ENCODE data around the gene ZBED4.

Gene ZBED4

GRCh38 chr22:49825944-49826602 lies 27.6 kb upstream of the ZBED4 start:
- peak; percentile 45 to 51 (median 46) for DNase-seq (ENCODE audit: low read depth in 2 of 3, low spot score in 2 of 3)

- DNase-seq (ENCODE audit: low read depth in 2 of 3, low spot score in 2 of 3): no peak
Observed at GRCh38 chr22:49826603-49827270, 26.9 kb upstream of the ZBED4 start.

- no peak for DNase-seq (ENCODE audit: low read depth in 2 of 3, low spot score in 2 of 3)
Observed at GRCh38 chr22:49827271-49827852, 26.3 kb upstream of the ZBED4 start.

- DNase-seq (ENCODE audit: low read depth in 2 of 3, low spot score in 2 of 3): peak in 2 of 3 experiments; percentile 23 to 31
Observed at GRCh38 chr22:49827853-49828598, 25.6 kb upstream of the ZBED4 start, which contains the start of gene BRD1. Gene BRD1, minus strand, starts transcription at chr22:49827873. Its CDS starts 3,556 bp downstream, at chr22:49824317.

GRCh38 chr22:49828599-49828965 lies 25.1 kb upstream of the ZBED4 start:
- no peak for DNase-seq (ENCODE audit: low read depth in 2 of 3, low spot score in 2 of 3)

- DNase-seq (ENCODE audit: low read depth in 2 of 3, low spot score in 2 of 3): no peak
Observed at GRCh38 chr22:49829044-49829853, 24.4 kb upstream of the ZBED4 start.

GRCh38 chr22:49833340-49834007 lies 20.2 kb upstream of the ZBED4 start:
- no peak for DNase-seq (ENCODE audit: low read depth in 2 of 3, low spot score in 2 of 3)

- peak; percentile 52 to 80 (median 55) for DNase-seq (ENCODE audit: low read depth in 2 of 3, low spot score in 2 of 3)
Observed at GRCh38 chr22:49838771-49839717, 14.6 kb upstream of the ZBED4 start.

GRCh38 chr22:49845241-49845640 lies 8.4 kb upstream of the ZBED4 start:
- no peak for DNase-seq (ENCODE audit: low read depth in 2 of 3, low spot score in 2 of 3)

- DNase-seq (ENCODE audit: low read depth in 2 of 3, low spot score in 2 of 3): no peak
Observed at GRCh38 chr22:49845666-49846459, 7.8 kb upstream of the ZBED4 start.

GRCh38 chr22:49847751-49848689 lies 5.6 kb upstream of the ZBED4 start:
- no peak for DNase-seq (ENCODE audit: low read depth in 2 of 3, low spot score in 2 of 3)

- no peak for DNase-seq (ENCODE audit: low read depth in 2 of 3, low spot score in 2 of 3)
Observed at GRCh38 chr22:49848690-49849160, 4.9 kb upstream of the ZBED4 start.

- no peak for DNase-seq (ENCODE audit: low read depth in 2 of 3, low spot score in 2 of 3)
Observed at GRCh38 chr22:49849161-49850020, 4.3 kb upstream of the ZBED4 start.

- no peak for DNase-seq (ENCODE audit: low read depth in 2 of 3, low spot score in 2 of 3)
Observed at GRCh38 chr22:49850021-49850911, 3.4 kb upstream of the ZBED4 start.
